Keratinocyte (primary cell): ENCODE results near the gene JAM3. TPM values are rescaled to one million over a fixed set of nuclear protein-coding genes. Genes with fewer than 3 reads are reported as not detected.
"Not testable (repeated sequence)": the region's sequence is repeated elsewhere in the genome, so short reads cannot be mapped to it uniquely, and the experiment has no call there.

ENCODE experiments used
- DNase-seq: peaks from one replicate; pipeline ENCODE4 v3.0.0-alpha.2; 2011; ENCODE audit warnings: low read depth, missing footprints, low spot score
- FAIRE-seq: peaks from 2 replicates; lab custom pipeline; 2011; peaks lifted over from hg19 to GRCh38; lab: Jason Lieb, UNC
- H2AFZ ChIP-seq: 2 replicates; pipeline ENCODE4 v1.6.0; 2012; ENCODE audit warnings: low read length, control low read depth, inconsistent platforms; ENCODE audit not compliant: control insufficient read depth
- H3K27ac ChIP-seq: 2 replicates; pipeline ENCODE4 v1.5.1; 2011; ENCODE audit warnings: low read length; ENCODE audit not compliant: control insufficient read depth, insufficient read depth
- H3K27me3 ChIP-seq: 3 replicates; pipeline ENCODE4 v1.6.0; 2011; ENCODE audit warnings: low read length; ENCODE audit not compliant: control insufficient read depth, insufficient read depth; ENCODE audit errors: extremely low read depth
- H3K36me3 ChIP-seq, 2 experiments: 2 replicates in 1 of 2; 3 replicates in 1 of 2; pipeline ENCODE4 v1.5.1; 2011; ENCODE audit warnings: low read length in 2 of 2, mild to moderate bottlenecking in 1 of 2; ENCODE audit not compliant: control insufficient read depth in 2 of 2, insufficient read depth in 2 of 2; ENCODE audit errors: extremely low read depth in 1 of 2
- H3K4me1 ChIP-seq: 3 replicates; pipeline ENCODE4 v1.5.1; 2011; ENCODE audit warnings: low read length; ENCODE audit not compliant: control insufficient read depth, insufficient read depth; ENCODE audit errors: extremely low read depth
- H3K4me2 ChIP-seq: 3 replicates; pipeline ENCODE4 v1.6.0; 2011; ENCODE audit warnings: low read depth, low read length; ENCODE audit not compliant: control insufficient read depth, insufficient read depth; ENCODE audit errors: extremely low read depth
- H3K4me3 ChIP-seq, 3 experiments: fragments of 200-600 bp in 1 of 3; sonication (generic) in 1 of 3; 2 replicates in 2 of 3; 3 replicates in 1 of 3; pipeline ENCODE4 v1.5.1; 2011 to 2016; ENCODE audit warnings: low read length in 3 of 3, mild to moderate bottlenecking in 3 of 3, control low read depth in 2 of 3, inconsistent platforms in 1 of 3, low read depth in 1 of 3, mixed read lengths in 1 of 3, mixed run types in 1 of 3, moderate library complexity in 1 of 3; ENCODE audit not compliant: control insufficient read depth in 2 of 3, insufficient read depth in 2 of 3; ENCODE audit errors: extremely low read depth in 1 of 3
- H3K79me2 ChIP-seq: 2 replicates; pipeline ENCODE4 v1.6.0; 2012; ENCODE audit warnings: low read length; ENCODE audit not compliant: control insufficient read depth, insufficient read depth
- H3K9ac ChIP-seq: 3 replicates; pipeline ENCODE4 v1.6.0; 2011; ENCODE audit warnings: low read length; ENCODE audit not compliant: control insufficient read depth, insufficient read depth; ENCODE audit errors: extremely low read depth
- H3K9me1 ChIP-seq: 3 replicates; pipeline ENCODE4 v1.6.0; 2011; ENCODE audit warnings: low read length; ENCODE audit not compliant: control insufficient read depth, insufficient read depth; ENCODE audit errors: extremely low read depth
- H3K9me3 ChIP-seq: 2 replicates; pipeline ENCODE4 v1.5.1; 2012; ENCODE audit warnings: low read depth, low read length; ENCODE audit not compliant: control insufficient read depth
- H4K20me1 ChIP-seq: 3 replicates; pipeline ENCODE4 v1.6.0; 2011; ENCODE audit warnings: low read length; ENCODE audit not compliant: control insufficient read depth, insufficient read depth; ENCODE audit errors: extremely low read depth
- EZH2 ChIP-seq: IDR thresholded peaks from one replicate; pipeline ENCODE4 v1.6.1; 2012; ENCODE audit warnings: inconsistent platforms, mild to moderate bottlenecking, low read length, moderate library complexity
- dilution Hi-C: fragments of 300-500 bp; cut with MboI; formaldehyde crosslinking; loops from one replicate; pipeline ENCODE4 v1.7.0; 2020; ENCODE audit warnings: low sequenced_read_pairs; ENCODE audit not compliant: extremely low pct_ligation_motif_present
- polyA plus RNA-seq, 5 experiments: library from polyadenylated mRNA; depleted of rRNA in 3 of 5; stranded (reverse) in 3 of 5; stranded (forward) in 1 of 5; unstranded in 1 of 5; fragments of >200 nt; gene quantifications; 1 replicate in 1 of 5; 2 replicates in 3 of 5; 3 replicates in 1 of 5; pipeline versions ENCODE4 v1.2.1 to v1.2.3, GENCODE V29; 2011 to 2012; ENCODE audit warnings: missing spikeins in 2 of 5, low read depth in 1 of 5, low replicate concordance in 1 of 5
- TF ChIP-seq, protein P1 (sequence below), 3 experiments: IDR thresholded peaks in 1 of 3; conservative IDR thresholded peaks in 1 of 3; optimal IDR thresholded peaks in 1 of 3; 2 replicates in 2 of 3; 3 replicates in 1 of 3; pipeline versions ENCODE3 to v1.5.1; 2011; ENCODE audit warnings: low read length in 3 of 3, mild to moderate bottlenecking in 3 of 3, moderate library complexity in 2 of 3, control low read depth in 1 of 3, inconsistent platforms in 1 of 3; ENCODE audit not compliant: insufficient read depth in 2 of 3; ENCODE audit errors: extremely low read depth in 1 of 3

Gene JAM3
- polyA plus RNA-seq, 1 donor (not counting 4 experiments of a cell fraction or from before 2014, with no cell fraction given), result 11.4 TPM

- DNase-seq (no peak), FAIRE-seq (no peak)
- H3K27me3 ChIP-seq, result no peaks in the 10 kb centered on the region
- H3K4me3 ChIP-seq, result no peak overlapping the region
- no peaks in the 10 kb centered on the region for H4K20me1 ChIP-seq
- peak overlapping the region; percentile 2 for H3K27ac ChIP-seq
- H3K9me3 ChIP-seq, result no peaks in the 10 kb centered on the region
- peaks cover 8% of the 10 kb centered on the region for H3K4me1 ChIP-seq
- H3K9ac ChIP-seq, result no peak overlapping the region
- no peaks in the 10 kb centered on the region for H3K79me2 ChIP-seq
- H3K4me2 ChIP-seq, result peak overlapping the region; percentile 44
- TF ChIP-seq, protein P1, sequence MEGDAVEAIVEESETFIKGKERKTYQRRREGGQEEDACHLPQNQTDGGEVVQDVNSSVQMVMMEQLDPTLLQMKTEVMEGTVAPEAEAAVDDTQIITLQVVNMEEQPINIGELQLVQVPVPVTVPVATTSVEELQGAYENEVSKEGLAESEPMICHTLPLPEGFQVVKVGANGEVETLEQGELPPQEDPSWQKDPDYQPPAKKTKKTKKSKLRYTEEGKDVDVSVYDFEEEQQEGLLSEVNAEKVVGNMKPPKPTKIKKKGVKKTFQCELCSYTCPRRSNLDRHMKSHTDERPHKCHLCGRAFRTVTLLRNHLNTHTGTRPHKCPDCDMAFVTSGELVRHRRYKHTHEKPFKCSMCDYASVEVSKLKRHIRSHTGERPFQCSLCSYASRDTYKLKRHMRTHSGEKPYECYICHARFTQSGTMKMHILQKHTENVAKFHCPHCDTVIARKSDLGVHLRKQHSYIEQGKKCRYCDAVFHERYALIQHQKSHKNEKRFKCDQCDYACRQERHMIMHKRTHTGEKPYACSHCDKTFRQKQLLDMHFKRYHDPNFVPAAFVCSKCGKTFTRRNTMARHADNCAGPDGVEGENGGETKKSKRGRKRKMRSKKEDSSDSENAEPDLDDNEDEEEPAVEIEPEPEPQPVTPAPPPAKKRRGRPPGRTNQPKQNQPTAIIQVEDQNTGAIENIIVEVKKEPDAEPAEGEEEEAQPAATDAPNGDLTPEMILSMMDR (optimal IDR thresholded peaks at IDR 0.05 in 1 of 3, IDR thresholded peaks at IDR 0.05 in 1 of 3, conservative IDR thresholded peaks at IDR 0.05 in 1 of 3; ENCODE audit: extremely low read depth in 1 of 3, insufficient read depth in 2 of 3, low read length in 3 of 3), result no peak
- TF ChIP-seq EZH2, result no peak
- no peak overlapping the region for H2AFZ ChIP-seq
- dilution Hi-C loops, result no loop called here
- peaks cover 3 to 26% of the 10 kb centered on the region in 2 experiments for H3K36me3 ChIP-seq
- H3K9me1 ChIP-seq, result no peaks in the 10 kb centered on the region
These were observed 112.8 kb downstream of the JAM3 start for GRCh38 chr11:134181707-134182106.

GRCh38 chr11:134188092-134188491 is 119.2 kb downstream of the JAM3 start:
- H3K79me2 ChIP-seq, H3K4me1 ChIP-seq, H3K9me1 ChIP-seq, H3K27ac ChIP-seq, H3K4me3 ChIP-seq, DNase-seq, H3K9ac ChIP-seq, H3K9me3 ChIP-seq, H3K27me3 ChIP-seq, FAIRE-seq, H2AFZ ChIP-seq, H4K20me1 ChIP-seq, dilution Hi-C loops, H3K4me2 ChIP-seq: not testable (repeated sequence)
- peaks cover 10 to 26% of the 10 kb centered on the region in 2 experiments for H3K36me3 ChIP-seq

GRCh38 chr11:134196756-134197155 is 127.9 kb downstream of the JAM3 start:
- H2AFZ ChIP-seq, result no peak overlapping the region
- no peak overlapping the region for H3K4me2 ChIP-seq
- dilution Hi-C loops, result no loop called here
- H3K27me3 ChIP-seq, result no peaks in the 10 kb centered on the region
- no peaks in the 10 kb centered on the region for H3K9me1 ChIP-seq
- peaks cover 4 to 9% of the 10 kb centered on the region in 2 experiments for H3K36me3 ChIP-seq
- H4K20me1 ChIP-seq, result no peaks in the 10 kb centered on the region
- H3K4me1 ChIP-seq, result no peaks in the 10 kb centered on the region
- H3K9ac ChIP-seq, result no peak overlapping the region
- H3K79me2 ChIP-seq, result no peaks in the 10 kb centered on the region
- H3K27ac ChIP-seq, result no peak overlapping the region
- FAIRE-seq (no peak), DNase-seq (no peak)
- H3K4me3 ChIP-seq, result no peak overlapping the region
- TF ChIP-seq, protein P1 (optimal IDR thresholded peaks at IDR 0.05 in 1 of 3, IDR thresholded peaks at IDR 0.05 in 1 of 3, conservative IDR thresholded peaks at IDR 0.05 in 1 of 3; ENCODE audit: extremely low read depth in 1 of 3, insufficient read depth in 2 of 3, low read length in 3 of 3), result no peak
- no peak for TF ChIP-seq EZH2
- no peaks in the 10 kb centered on the region for H3K9me3 ChIP-seq
